Lower lobe of right lung (tissue), 2 donors: Measurements from ENCODE around the gene RHCG. TPM values are rescaled to one million over a fixed set of nuclear protein-coding genes. Genes with fewer than 3 reads are reported as not detected.

Source experiments
- ATAC-seq, 2 donors: fragments of 200-7000 bp; cut with Tn5 transposase; one replicate each; pipeline ENCODE4 v1.9.1; 2020 to 2022; ENCODE audit warnings: mild to moderate bottlenecking in 2 of 2, moderate library complexity in 2 of 2
- DNase-seq: peaks from one replicate; pipeline ENCODE4 v3.0.0-alpha.2; 2020
- H3K27ac ChIP-seq: fragments of 200-600 bp; one replicate; pipeline ENCODE4 v1.8.0; 2022
- H3K27me3 ChIP-seq: fragments of 200-600 bp; one replicate; pipeline ENCODE4 v1.8.0; 2022; ENCODE audit warnings: low read depth
- H3K36me3 ChIP-seq: fragments of 200-600 bp; one replicate; pipeline ENCODE4 v1.8.0; 2022; ENCODE audit warnings: mild to moderate bottlenecking
- H3K4me1 ChIP-seq: fragments of 200-600 bp; one replicate; pipeline ENCODE4 v1.8.0; 2022
- H3K4me3 ChIP-seq: fragments of 200-600 bp; one replicate; pipeline ENCODE4 v1.8.0; 2022; ENCODE audit warnings: mild to moderate bottlenecking
- H3K9me3 ChIP-seq: fragments of 200-600 bp; one replicate; pipeline ENCODE4 v1.8.0; 2022
- intact Hi-C: fragments of 100-400 bp; cut with DNase I; formaldehyde crosslinking; loops from one replicate; pipeline ENCODE4 v1.11.0; 2022
- total RNA-seq: library from RNA; stranded (reverse); fragmentation: NEBNext Ultra II Directional; extraction: Animal tissue kit (Norgen Biotek cat#: 25700); gene quantifications from one replicate; pipeline ENCODE4 v1.2.1, GENCODE V29; 2021
- TF ChIP-seq, protein P1 (sequence below): fragments of 200-600 bp; IDR thresholded peaks from one replicate; pipeline ENCODE4 v1.8.0; 2022; ENCODE audit warnings: antibody characterized with exemption, mild to moderate bottlenecking
- donor health status: DM: no; HTN: yes; CAD: no; lungs with severe emphysema.

The RHCG gene
- total RNA-seq, 1 donor from 2014 or later, result not detected

DNA sequence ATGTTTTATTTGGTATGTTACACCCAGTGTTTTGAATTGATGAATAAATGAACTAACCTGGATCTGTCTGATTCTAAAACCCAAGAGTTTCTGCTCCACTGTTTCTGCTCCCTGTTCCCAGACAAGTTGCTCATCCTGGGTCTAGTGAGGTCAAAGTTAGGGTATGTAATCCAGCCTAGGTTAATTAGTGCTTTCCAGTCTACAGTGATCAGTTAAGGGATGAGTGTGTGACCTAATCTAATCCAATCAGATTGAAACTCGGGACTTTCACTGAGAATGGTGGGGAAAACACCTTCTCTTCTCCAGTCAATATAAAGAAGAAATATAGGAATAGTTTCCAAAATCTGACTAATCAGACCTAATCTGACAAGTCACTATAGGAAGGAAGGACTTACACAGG, 27.8 kb upstream of the RHCG start:
- H3K4me3 ChIP-seq, result no peak overlapping the region
- no peaks in the 10 kb centered on the region for H3K36me3 ChIP-seq
- intact Hi-C loops, result no loop called here
- no peak overlapping the region for H3K27ac ChIP-seq
- H3K4me1 ChIP-seq, result no peaks in the 10 kb centered on the region
- DNase-seq (no peak), ATAC-seq (no peak)
- H3K9me3 ChIP-seq, result no peaks in the 10 kb centered on the region
- TF ChIP-seq, protein P1, sequence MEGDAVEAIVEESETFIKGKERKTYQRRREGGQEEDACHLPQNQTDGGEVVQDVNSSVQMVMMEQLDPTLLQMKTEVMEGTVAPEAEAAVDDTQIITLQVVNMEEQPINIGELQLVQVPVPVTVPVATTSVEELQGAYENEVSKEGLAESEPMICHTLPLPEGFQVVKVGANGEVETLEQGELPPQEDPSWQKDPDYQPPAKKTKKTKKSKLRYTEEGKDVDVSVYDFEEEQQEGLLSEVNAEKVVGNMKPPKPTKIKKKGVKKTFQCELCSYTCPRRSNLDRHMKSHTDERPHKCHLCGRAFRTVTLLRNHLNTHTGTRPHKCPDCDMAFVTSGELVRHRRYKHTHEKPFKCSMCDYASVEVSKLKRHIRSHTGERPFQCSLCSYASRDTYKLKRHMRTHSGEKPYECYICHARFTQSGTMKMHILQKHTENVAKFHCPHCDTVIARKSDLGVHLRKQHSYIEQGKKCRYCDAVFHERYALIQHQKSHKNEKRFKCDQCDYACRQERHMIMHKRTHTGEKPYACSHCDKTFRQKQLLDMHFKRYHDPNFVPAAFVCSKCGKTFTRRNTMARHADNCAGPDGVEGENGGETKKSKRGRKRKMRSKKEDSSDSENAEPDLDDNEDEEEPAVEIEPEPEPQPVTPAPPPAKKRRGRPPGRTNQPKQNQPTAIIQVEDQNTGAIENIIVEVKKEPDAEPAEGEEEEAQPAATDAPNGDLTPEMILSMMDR, result no peak
- H3K27me3 ChIP-seq, result peaks cover 5% of the 10 kb centered on the region

DNA sequence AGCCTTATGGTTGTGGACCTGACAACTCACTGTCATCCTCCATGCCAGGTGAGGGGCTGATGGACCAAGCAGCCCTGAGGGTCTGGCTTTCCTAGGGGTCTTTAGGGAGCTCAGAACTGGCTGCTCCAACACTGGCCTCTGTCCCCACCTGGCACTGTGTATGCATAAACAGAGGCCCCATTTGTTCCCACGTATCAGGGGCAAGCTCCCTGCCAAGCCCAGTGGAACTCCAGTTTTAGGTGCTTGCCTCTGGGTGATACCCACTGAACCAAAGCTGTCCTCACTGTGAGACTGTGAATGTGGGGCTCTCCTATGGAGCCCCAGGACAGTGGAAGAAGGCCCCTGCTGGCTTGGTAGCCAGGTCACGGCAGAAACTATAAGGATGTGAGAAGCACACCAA, 26.7 kb upstream of the RHCG start:
- TF ChIP-seq, protein P1, result no peak
- intact Hi-C loops, result no loop called here
- H3K4me3 ChIP-seq, result no peak overlapping the region
- peaks cover 5% of the 10 kb centered on the region for H3K27me3 ChIP-seq
- ATAC-seq (no peak), DNase-seq (no peak)
- no peaks in the 10 kb centered on the region for H3K4me1 ChIP-seq
- H3K36me3 ChIP-seq, result no peaks in the 10 kb centered on the region
- H3K9me3 ChIP-seq, result no peaks in the 10 kb centered on the region
- H3K27ac ChIP-seq, result no peak overlapping the region

DNA sequence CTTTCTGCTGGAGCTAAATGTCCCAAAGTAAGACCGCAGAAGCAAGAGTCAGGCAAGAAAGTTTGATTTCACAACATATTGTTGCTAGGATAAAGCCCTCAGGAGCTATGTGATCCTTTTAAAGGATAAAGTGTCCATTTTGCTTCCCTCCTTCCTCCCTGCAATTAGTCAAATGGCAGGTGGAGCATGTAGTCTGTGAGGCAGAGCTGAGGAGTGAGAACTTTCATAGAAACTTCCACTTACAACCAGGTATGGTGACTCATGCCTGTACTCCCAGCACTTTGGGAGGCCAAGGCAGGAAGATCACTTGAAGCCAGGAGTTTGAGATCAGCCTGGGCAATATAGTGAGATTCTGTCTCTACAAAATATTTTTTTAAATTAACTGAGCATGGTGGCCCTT, 25.2 kb upstream of the RHCG start:
- no peak overlapping the region for H3K4me3 ChIP-seq
- DNase-seq (no peak), ATAC-seq (no peak)
- H3K27ac ChIP-seq, result no peak overlapping the region
- no peaks in the 10 kb centered on the region for H3K4me1 ChIP-seq
- intact Hi-C loops, result no loop called here
- H3K9me3 ChIP-seq, result no peaks in the 10 kb centered on the region
- H3K27me3 ChIP-seq, result peaks cover 5% of the 10 kb centered on the region
- no peaks in the 10 kb centered on the region for H3K36me3 ChIP-seq
- TF ChIP-seq, protein P1, result no peak

DNA sequence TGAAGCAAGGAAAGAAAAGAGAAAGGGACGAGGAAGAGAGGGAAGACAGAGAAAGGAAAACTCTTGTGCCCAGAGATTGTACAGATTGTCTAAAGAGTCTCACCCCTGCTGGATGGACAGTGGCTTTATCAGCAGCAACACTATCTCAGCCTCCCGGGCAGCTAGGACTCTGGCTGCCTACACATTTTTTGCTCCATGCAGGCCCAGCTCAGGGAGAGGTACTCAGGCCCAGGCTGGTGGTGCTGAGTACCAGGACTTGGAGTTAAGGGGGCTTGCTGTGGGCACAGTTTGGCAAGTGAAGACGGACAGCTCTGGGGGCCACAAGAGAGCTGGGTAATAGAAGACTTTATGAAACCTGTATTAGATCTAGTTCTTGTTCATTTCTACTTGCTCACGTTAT, 19.1 kb upstream of the RHCG start:
- Histone ChIP-seq H3K4me1 (no peaks in the 10 kb centered on the region), H3K27me3 (no peaks in the 10 kb centered on the region), H3K9me3 (no peaks in the 10 kb centered on the region), H3K4me3 (no peak overlapping the region), H3K27ac (no peak overlapping the region), H3K36me3 (no peaks in the 10 kb centered on the region)
- TF ChIP-seq, protein P1, result no peak
- intact Hi-C loops, result no loop called here
- no peak for ATAC-seq
- no peak for DNase-seq

DNA sequence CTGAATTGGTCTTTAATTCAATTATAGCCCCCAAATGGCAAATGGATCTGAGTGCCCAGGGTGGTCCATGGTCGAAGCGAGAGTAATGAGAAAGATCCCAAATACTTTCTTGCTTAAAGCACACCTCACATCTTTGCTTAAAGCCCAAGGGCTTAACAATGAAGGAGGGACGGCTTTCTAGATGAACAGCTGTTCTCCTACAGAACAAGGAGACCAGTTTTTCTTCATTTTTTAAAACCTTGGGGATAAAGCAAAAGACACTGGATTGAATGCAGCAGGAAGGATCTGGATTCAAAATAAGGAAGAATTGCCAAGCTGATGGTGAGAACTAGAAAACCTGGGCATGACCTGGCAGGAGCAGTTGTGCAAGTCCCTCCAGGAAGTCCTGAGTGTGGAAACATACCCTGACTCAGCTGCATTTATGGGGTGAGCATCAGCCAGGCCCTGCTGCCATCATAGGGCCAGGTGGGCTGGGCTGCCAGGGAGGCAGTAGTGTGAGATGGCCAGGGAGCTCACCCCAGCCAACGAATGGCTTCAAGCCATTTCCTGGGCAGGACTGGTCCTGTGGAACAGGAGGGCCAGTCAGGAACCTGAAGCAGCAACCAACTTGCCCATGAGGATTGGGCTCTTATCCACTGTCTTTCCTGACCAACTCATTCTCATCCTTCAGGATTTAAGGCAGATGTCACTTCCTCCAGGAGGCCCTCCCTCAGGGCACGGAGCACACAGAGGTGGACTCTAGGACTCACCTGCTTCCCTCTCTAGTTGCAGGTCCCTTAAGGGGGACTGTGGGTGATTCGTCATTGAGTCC, 18.4 kb upstream of the RHCG start:
- DNase-seq (no peak), ATAC-seq (no peak)
- Histone ChIP-seq H3K27ac (no peak overlapping the region), H3K9me3 (no peaks in the 10 kb centered on the region), H3K27me3 (no peaks in the 10 kb centered on the region), H3K4me3 (no peak overlapping the region), H3K4me1 (no peaks in the 10 kb centered on the region), H3K36me3 (no peaks in the 10 kb centered on the region)
- TF ChIP-seq, protein P1, result no peak
- intact Hi-C loops, result no loop called here
